Effector memory CD4-positive, alpha-beta T cell (primary cell): ENCODE results near the gene RNF10.
"Not testable (repeated sequence)": the region's sequence is repeated elsewhere in the genome, so short reads cannot be mapped to it uniquely, and the experiment has no call there.

Experiments
- DNase-seq, 3 donors: peaks; one replicate each; pipeline ENCODE4 v3.0.0-alpha.2; 2020
- H3K27ac ChIP-seq: 2 replicates; pipeline ENCODE4 v1.7.0; 2013; ENCODE audit warnings: mild to moderate bottlenecking, low read length, moderate library complexity; ENCODE audit not compliant: insufficient read depth, poor library complexity, severe bottlenecking
- H3K27me3 ChIP-seq: replicated peaks from 2 replicates; pipeline ENCODE4 v1.7.0; 2013; ENCODE audit warnings: mild to moderate bottlenecking, low read length; ENCODE audit not compliant: insufficient read depth, control insufficient read depth, poor library complexity, severe bottlenecking
- H3K36me3 ChIP-seq: 2 replicates; pipeline ENCODE4 v1.7.0; 2013; ENCODE audit warnings: mild to moderate bottlenecking, low read length, moderate library complexity; ENCODE audit not compliant: control insufficient read depth, insufficient read depth
- H3K4me1 ChIP-seq: 2 replicates; pipeline ENCODE4 v1.7.0; 2013; ENCODE audit warnings: low read length, mild to moderate bottlenecking; ENCODE audit not compliant: control insufficient read depth, insufficient read depth, poor library complexity, severe bottlenecking
- H3K4me3 ChIP-seq: 2 replicates; pipeline ENCODE4 v1.7.0; 2013; ENCODE audit warnings: low read length, low read depth, mild to moderate bottlenecking; ENCODE audit not compliant: insufficient read depth, poor library complexity, severe bottlenecking
- H3K9me3 ChIP-seq: 2 replicates; pipeline ENCODE4 v1.7.0; 2013; ENCODE audit warnings: mild to moderate bottlenecking, low read length, moderate library complexity; ENCODE audit not compliant: control insufficient read depth
- total RNA-seq, 3 donors: gene quantifications; one replicate each; lab custom pipeline; 2026; lab: John Stamatoyannopoulos, UW

Gene RNF10
- total RNA-seq, result 184 to 221 (median 196) reads per million in 3 donors

DNA sequence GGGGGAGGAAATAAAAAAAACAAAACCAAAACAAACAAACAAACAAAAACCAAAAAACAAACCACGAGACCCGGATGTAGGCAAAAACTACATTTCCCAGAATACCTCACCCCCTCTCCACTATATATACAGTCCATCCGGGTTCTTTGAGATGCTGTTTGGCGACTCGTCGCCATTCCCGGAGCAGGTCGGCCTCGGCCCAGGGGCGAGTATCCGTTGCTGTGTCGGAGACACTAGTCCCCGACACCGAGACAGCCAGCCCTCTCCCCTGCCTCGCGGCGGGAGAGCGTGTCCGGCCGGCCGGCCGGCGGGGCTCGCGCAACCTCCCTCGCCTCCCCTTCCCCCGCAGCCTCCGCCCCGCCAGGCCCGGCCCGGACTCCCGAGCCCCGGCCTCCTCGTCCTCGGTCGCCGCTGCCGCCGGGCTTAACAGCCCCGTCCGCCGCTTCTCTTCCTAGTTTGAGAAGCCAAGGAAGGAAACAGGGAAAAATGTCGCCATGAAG, at the start of gene RNF10:
Gene RNF10 (plus strand): TSS at position 154 of the 500 bp plus-strand sequence. CDS start 456 bp downstream, outside the sequence.
- H3K4me3 ChIP-seq, result peak within 1 kb of the TSS; percentile 96
- no peaks in the 10 kb centered on the region for H3K27me3 ChIP-seq
- no peaks in the 10 kb centered on the region for H3K36me3 ChIP-seq
- DNase-seq, result peak; percentile 60 to 73 (median 61)
- H3K4me1 ChIP-seq, result peaks cover 29% of the 10 kb centered on the region
- H3K9me3 ChIP-seq, result no peaks in the 10 kb centered on the region
- H3K27ac ChIP-seq, result peak within 1 kb of the TSS; percentile 93

- no peaks in the 10 kb centered on the region for H3K36me3 ChIP-seq
- H3K9me3 ChIP-seq, result no peaks in the 10 kb centered on the region
- no peaks in the 10 kb centered on the region for H3K4me1 ChIP-seq
- H3K27me3 ChIP-seq, result no peaks in the 10 kb centered on the region
- no peak overlapping the region for H3K4me3 ChIP-seq
- no peak overlapping the region for H3K27ac ChIP-seq
- DNase-seq, result no peak
Measured at GRCh38 chr12:120485961-120486881, 47.9 kb upstream of the RNF10 start.

DNA sequence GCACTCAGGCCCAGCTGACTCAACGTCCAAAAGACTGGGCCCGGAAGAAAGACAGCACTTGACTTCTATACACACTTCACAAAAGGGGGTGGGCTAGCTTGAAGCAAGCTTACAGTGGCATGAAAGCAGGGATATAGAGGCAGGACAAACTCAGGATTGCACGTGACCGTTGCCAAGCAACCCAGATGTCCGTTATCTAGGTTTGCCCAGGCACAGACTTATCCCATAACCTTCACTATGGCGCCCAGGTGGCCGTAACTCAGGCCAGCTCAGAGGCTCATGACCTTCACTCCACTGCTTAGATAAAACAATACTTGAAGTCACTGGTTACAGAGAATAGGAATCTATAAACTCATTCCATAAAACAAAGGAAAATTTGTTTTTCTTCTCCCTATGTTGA, 46.6 kb upstream of the RNF10 start:
- not testable (repeated sequence) for H3K9me3 ChIP-seq, H3K4me3 ChIP-seq, H3K36me3 ChIP-seq, H3K27ac ChIP-seq, H3K4me1 ChIP-seq, DNase-seq, H3K27me3 ChIP-seq

DNA sequence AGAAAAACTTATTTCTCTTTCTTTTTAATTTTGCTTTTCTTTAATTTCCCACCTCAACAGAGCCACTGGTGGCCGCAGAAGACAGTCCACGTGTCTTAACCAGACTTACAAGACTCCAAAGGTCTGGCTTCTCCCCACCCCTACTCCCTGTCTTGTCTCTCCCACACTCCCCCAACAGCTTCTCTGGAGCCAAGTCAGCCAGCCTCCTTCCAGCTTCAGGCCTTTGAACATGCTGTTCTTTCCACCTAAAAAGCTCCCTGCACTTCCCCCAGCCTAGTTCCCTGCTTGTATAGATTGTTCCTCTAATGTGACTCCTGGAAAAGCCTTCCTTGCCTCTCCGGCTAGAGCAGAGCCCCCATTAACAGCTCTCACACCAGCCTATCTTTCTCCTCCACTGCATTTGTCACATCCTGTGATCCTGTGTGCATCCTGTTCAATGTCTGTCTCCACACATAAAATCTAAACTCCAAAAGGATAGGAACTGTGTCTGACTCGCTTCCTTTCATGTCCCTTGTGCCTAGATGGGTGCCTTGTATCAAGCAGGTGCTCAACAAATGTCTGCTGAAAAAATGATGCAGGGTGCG, 46.0 kb upstream of the RNF10 start:
- Histone ChIP-seq H3K4me1 (no peaks in the 10 kb centered on the region), H3K36me3 (no peaks in the 10 kb centered on the region), H3K9me3 (no peaks in the 10 kb centered on the region), H3K4me3 (no peak overlapping the region), H3K27ac (no peak overlapping the region), H3K27me3 (no peaks in the 10 kb centered on the region)
- DNase-seq, result no peak

DNA sequence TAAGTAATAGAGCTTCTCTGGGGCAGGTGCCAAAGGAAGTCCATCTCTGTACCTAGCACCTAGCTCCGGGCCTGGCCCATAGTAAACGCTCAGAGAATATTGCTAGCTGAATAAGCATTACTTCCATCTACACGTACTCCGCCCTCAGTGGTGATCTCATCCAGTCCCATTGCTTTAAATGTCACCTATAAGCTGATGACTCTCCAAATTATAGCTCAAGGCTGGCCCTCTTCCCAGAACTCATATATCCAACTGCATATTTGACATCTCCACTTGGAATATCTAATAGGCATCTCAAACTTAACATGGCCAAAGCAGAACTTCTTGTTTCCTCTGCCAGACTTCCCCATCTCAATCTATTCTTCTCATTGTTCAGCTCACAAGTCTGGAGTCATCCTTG, 45.1 kb upstream of the RNF10 start:
- Histone ChIP-seq H3K4me3 (no peak overlapping the region), H3K27ac (no peak overlapping the region), H3K36me3 (no peaks in the 10 kb centered on the region), H3K4me1 (no peaks in the 10 kb centered on the region), H3K9me3 (no peaks in the 10 kb centered on the region), H3K27me3 (no peaks in the 10 kb centered on the region)
- DNase-seq, result no peak

- DNase-seq, result no peak
- H3K36me3 ChIP-seq, result no peaks in the 10 kb centered on the region
- no peaks in the 10 kb centered on the region for H3K27me3 ChIP-seq
- H3K4me1 ChIP-seq, result peaks cover 3% of the 10 kb centered on the region
- no peaks in the 10 kb centered on the region for H3K9me3 ChIP-seq
- H3K27ac ChIP-seq, result no peak overlapping the region
- H3K4me3 ChIP-seq, result no peak overlapping the region
Measured at GRCh38 chr12:120490325-120490724, 43.8 kb upstream of the RNF10 start.

DNA sequence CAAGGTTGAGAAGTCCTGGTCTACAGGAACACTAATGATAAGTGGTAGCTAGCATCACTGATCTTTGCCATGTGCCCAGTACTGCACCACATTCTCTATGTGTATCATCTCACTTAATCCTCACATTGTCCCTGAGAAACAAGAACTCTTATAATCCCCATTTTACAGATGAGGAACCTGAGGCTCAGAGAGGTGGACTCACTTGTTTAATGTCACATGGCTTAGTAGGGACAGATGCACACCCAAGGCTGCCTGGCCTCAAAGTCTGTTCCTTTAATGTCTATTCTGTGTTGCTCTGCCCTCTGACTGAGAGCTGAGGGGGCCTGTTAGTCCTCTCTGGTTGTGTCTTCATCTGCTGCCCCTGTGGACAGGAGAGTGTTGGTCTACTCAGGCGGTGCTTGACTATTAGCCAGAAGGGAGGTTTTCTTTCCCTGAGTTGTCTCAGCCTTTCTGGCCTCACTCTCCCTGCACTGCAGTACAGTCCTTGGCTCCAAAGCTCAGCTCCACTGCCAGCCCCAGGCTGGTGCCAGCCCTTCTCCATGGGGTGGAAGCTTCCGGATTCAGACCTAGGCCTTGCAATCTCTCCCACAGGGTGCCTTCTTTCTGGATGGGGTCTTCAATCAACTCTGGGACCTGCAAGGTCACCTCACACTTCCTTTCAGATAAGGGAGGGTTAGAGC, 43.2 kb upstream of the RNF10 start:
- Histone ChIP-seq H3K4me3 (no peak overlapping the region), H3K4me1 (peaks cover 4% of the 10 kb centered on the region), H3K36me3 (no peaks in the 10 kb centered on the region), H3K27ac (no peak overlapping the region), H3K9me3 (no peaks in the 10 kb centered on the region), H3K27me3 (no peaks in the 10 kb centered on the region)
- no peak for DNase-seq

DNA sequence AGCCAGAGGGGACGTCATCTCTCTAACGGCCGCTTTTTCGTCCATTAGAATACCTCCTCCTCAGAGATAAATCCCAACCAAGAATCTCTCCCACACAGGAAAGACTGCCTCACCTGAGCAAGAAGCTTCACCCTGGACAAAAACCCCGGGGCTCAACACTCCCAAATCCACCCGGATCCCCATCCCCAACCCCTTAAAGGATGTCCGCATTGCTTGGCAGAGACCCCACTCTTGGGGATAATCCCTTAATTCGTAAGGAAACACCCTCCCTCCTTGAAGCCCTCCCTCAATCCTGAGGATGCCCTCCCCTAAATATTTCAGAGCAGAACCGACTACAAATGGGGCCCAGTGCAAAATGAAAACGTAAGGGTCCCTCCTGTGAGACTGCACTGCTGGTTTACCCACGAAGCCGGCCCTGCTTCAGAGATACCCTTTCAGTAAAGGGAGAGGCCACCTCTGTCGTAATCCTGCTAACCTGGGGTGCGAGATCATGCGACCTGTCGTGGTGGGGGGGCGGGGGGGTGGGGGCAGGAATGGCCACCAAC, 38.9 kb upstream of the RNF10 start:
- H3K36me3 ChIP-seq, result no peaks in the 10 kb centered on the region
- H3K27me3 ChIP-seq, result no peaks in the 10 kb centered on the region
- H3K4me3 ChIP-seq, result peak overlapping the region; percentile 91
- peaks cover 16% of the 10 kb centered on the region for H3K4me1 ChIP-seq
- no peaks in the 10 kb centered on the region for H3K9me3 ChIP-seq
- no peak for DNase-seq
- H3K27ac ChIP-seq, result peak overlapping the region; percentile 81

DNA sequence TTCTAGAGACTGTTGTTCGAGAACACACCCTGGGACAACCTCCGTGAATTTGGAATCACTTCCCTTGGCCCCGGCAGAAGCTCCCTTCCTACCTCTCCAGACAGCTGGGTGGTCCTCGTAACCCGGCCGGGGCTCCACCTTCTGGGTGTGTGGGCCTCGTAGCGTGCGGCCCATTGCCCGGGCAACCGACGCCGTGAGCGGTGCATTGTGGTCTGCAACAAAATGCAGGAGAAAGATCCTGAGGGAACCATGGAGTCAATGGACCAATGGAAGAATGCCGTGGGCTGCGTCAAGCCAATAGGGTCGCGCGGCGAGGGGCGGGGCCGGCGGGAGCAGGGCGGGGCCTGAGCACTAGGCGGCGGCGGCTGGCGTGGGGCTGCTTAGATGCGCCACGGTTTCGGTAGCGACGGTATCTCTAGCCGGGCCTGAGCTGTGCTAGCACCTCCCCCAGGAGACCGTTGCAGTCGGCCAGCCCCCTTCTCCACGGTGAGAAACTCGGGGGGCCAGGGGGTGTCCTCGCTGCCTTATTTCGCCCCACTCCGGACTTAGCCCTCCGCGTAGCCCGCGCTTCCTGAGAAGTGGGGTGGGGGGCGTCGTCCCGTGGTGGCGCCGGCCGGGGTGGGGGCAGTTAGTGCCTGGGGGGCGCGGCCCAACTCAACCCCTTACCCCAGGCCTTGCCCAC, 38.3 kb upstream of the RNF10 start, which contains the start of gene DYNLL1:
Gene DYNLL1 (plus strand): TSS at position 383 of the 682 bp plus-strand sequence. CDS start 309 bp downstream, outside the sequence.
- Histone ChIP-seq H3K4me1 (peaks cover 16% of the 10 kb centered on the region), H3K36me3 (no peaks in the 10 kb centered on the region), H3K27me3 (no peaks in the 10 kb centered on the region), H3K4me3 (peak within 1 kb of the TSS; percentile 91), H3K27ac (peak within 1 kb of the TSS; percentile 81), H3K9me3 (no peaks in the 10 kb centered on the region)
- DNase-seq, result peak; percentile 95 to 96 (median 95)
